Stimulated activated CD8-positive, alpha-beta memory T cell treated with anti-CD3 and anti-CD28 coated beads, Interleukin-12 subunit alpha, Interleukin-12 subunit beta, amount 100 ng/mL, for 24 hours (primary cell): Measurements from ENCODE around the gene GNG10.
"Not testable (repeated sequence)": the region's sequence is repeated elsewhere in the genome, so short reads cannot be mapped to it uniquely, and the experiment has no call there.

Source experiments
- DNase-seq: peaks from one replicate; pipeline ENCODE4 v3.0.0-alpha.2; 2020; ENCODE audit errors: extremely low read depth

Gene GNG10

GRCh38 chr9:111661150-111661801 lies at the start of gene GNG10:
GNG10 (plus strand) TSS chr9:111661605; CDS start chr9:111661635, 30 bp downstream.
- peak; percentile 30 for DNase-seq

DNA sequence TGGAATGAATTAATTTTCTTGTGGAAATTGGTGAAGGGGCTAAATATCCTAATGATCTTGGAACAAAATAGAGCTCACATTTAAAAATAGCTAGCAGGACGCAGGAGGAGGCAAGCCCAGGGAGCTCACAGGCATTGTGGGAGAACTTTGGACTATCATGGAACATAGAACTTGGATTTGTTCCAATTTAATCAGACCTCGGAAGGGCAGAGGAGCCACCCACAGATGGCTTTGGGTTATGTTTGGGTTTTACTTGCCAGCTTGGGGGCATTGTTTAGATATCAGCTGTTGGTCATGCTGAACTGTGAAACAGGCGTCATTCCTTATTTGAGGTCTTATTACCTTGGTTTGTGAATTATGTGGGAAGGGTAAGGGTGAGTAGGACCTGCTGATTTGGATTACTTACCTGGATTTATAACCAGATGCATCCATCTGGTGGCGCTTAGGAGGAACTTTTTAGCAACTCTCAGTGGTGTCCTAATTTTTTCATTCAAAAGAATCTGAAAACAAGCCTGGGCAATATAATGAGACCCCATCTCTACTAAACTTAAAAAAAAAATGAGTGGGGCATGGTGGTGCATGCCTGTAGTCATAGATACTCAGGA lies 47.9 kb upstream of the GNG10 start:
- no peak for DNase-seq

GRCh38 chr9:111615928-111616327 lies 45.5 kb upstream of the GNG10 start:
- DNase-seq: no peak

DNA sequence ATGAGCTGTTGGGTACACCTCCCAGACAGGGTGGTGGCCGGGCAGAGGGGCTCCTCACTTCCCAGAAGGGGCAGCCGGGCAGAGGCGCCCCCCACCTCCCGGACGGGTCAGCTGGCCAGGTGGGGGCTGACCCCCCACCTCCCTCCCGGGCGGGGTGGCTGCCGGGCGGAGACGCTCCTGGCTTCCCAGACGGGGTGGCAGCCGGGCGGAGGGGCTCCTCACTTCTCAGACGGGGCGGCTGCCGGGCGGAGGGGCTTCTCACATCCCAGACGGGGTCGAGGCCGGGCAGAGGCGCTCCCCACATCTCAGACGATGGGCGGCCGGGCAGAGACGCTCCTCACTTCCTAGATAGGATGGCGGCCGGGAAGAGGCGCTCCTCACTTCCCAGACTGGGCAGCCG lies 44.1 kb upstream of the GNG10 start:
- DNase-seq: not testable (repeated sequence)

DNA sequence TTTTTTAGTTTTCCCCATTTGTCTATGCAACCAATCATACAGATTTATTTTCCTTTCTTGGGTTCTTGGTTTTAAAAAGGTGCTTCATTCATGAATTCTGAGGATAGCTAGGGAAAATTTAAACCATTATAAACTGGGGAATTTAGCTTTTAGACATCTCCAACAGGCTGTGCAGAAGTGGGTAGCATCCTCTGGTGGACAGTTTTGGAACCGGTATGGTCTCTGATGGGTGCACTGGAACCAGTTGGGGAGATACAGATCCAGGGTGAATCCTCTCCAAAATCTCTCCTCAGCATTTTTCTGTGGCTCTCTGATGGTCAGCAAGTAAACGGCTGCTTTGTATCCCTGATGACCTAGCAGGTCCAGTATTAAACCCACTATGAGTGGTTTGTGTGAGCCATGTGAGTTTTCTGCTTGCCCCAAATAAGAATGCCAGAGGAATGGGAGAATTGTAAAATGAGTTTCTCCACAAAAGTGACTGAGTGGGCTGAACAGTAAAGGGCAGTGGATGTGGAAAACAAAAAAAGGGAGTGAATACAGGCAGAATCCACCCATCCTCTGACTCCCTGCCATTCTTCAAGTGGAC lies 39.4 kb upstream of the GNG10 start:
- no peak for DNase-seq

DNA sequence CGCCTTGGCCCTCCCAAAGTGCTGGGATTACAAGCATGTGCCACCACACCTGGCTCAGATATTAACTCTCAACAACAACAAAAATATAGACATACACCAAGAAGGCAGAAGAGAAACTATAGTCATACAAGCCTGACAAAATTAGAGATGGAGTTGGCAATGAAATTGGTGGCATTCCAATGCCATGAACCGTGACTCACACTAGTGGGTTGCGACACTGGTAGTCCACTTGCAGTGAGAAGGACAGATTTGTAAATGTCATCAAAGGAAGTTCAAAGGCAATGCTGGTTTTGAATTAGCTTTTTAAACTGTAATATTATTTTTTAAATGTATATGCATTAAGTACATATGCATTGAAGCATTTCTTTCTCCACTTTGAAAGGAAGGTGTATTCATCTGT lies 38.8 kb upstream of the GNG10 start:
- DNase-seq: no peak

- DNase-seq: no peak
Observed at GRCh38 chr9:111627260-111627963, 34.0 kb upstream of the GNG10 start.

- DNase-seq: no peak
Observed at GRCh38 chr9:111628411-111628810, 33.0 kb upstream of the GNG10 start.

GRCh38 chr9:111630182-111630963 lies 31.0 kb upstream of the GNG10 start:
- DNase-seq: no peak

GRCh38 chr9:111630964-111631213 lies 30.5 kb upstream of the GNG10 start:
- DNase-seq: no peak

DNA sequence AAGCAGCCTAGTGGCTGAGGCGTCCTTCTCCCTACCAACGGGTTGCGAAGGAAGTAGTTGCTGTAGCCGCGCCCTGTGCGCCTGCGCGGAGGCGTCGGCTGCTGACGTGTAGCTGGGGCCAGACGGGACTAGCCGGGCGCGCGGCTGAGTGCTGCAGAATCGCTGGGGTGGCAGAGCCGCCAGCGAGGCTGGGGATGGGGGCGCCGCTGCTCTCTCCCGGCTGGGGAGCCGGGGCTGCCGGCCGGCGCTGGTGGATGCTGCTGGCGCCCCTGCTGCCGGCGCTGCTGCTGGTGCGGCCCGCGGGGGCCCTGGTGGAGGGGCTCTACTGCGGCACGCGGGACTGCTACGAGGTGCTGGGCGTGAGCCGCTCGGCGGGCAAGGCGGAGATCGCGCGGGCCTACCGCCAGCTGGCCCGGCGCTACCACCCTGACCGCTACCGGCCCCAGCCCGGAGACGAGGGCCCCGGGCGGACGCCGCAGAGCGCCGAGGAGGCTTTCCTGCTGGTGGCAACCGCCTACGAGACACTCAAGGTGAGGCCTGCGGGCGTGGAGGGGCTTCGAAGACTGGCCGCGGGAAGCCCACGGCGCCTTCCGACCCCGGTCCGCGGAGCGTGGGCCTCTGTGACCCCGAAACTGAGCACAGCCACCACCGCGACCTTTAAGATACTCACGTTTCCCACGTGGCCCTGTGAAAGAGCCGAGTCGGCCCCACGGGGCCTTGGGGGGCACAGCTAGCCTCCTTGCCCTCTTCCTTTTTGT lies 30.0 kb upstream of the GNG10 start, which contains the start of gene DNAJC25:
DNAJC25 (plus strand) TSS at position 121 of the 758 bp plus-strand sequence; CDS start at position 195, 74 bp downstream.
- peak; percentile 84 for DNase-seq

DNA sequence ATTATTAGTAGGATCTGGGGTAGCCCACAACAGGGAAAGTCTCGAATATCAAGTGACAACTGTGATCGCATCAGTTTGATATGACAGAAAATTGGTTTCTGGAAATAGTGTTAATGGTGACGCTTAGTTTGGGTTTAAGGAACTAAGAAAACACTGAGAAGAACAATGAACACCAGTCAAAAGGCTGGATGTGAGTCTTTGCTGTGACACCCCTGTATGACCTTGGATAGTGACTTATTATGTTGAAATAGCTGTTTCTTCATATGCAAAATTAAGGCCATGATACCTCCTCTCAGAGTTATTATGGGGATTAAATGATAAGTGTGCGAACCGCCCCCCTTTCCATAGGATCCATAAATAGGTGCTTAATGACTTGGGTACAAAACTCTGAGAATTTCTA lies 29.3 kb upstream of the GNG10 start:
- DNase-seq: no peak

DNA sequence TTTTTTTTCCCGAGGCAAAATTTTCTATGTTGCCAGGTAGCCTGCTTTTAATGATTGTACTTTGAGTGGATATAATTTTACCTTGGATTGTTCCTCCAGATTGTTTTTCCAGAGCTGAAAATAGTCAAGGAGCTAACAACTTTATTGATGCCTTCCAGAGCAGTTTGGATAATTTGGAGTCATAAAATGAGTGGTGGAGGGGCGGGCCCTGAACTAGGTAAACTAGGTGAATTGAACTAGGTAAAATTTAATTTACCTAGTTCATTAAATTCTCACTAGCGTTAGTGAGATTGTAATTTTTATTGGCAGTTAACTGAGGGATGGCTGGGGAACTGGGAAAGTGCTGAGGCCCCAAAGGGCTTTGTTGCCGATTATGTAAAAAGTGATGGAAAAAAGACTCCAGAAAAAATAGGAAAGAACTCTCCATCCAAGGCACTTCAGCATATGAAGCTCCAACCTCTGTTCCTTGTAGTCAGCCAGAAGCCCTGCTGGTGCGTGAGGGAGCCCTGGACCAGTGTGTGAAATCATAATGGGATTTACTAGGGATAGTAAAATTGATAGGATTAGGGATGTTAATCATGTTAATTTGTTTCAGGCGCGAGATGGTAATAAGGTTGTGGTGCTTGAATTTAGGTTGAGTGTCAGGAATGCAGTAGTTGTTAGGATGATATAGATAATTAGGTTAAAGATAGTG lies 28.6 kb upstream of the GNG10 start:
- no peak for DNase-seq

DNA sequence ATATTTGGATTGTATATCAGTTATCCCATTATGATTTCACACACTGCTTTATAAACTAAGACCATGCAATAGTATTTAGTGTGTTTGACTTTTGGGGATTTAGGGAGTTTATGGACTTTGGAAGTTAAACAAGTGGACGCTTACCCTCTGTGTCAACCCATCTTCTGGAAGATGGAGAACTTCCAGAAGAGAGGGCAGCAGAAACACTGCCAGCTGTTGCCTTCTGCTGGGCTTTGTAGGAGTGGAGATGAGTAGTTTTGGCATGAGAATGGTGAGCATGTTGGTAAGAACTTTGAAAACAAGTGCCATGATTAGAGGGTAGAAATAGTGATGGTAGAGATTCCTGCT lies 28.0 kb upstream of the GNG10 start:
- no peak for DNase-seq

DNA sequence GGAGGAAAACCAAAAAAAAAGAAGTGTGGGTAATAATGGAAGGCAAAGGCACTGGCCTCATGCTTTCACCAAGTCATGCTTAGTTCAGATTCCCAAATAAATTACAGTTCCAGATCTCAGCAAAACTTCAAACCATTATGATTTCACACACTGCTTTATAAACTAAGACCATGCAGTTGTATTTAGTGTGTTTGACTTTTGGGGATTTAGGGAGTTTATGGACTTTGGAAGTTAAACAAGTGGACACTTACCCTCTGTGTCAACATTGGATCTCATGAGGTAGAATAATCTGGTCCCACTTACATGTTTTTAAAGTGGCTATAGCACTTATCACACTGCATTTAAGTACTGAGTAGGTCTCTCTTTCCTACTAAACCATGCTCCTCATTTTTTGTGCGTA lies 26.5 kb upstream of the GNG10 start:
- no peak for DNase-seq

DNA sequence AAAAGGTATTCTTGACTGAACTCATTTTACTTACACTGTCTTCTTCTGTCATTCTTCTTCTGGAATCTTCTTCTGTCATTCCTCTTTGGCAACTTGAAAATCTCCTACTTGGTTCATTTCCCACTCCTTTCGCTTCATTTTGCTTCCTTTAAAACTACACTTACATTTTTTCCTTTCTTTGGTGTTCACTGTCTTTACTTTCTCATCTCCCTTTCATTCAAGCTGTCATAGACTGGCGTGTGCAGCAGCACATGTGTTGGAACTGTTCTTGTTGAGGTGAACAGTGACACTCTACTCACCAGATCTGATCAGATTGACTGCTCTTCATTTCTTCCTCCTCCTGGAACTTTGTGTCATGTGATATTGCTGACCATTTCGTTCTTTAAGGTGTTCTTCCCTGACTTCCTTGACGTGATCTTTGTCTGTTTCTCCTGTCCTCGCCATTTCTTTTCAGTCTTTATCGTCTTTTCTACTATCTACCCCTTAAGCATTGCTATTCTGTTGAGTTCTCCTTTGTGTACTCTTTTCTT lies 23.9 kb upstream of the GNG10 start:
- no peak for DNase-seq

DNA sequence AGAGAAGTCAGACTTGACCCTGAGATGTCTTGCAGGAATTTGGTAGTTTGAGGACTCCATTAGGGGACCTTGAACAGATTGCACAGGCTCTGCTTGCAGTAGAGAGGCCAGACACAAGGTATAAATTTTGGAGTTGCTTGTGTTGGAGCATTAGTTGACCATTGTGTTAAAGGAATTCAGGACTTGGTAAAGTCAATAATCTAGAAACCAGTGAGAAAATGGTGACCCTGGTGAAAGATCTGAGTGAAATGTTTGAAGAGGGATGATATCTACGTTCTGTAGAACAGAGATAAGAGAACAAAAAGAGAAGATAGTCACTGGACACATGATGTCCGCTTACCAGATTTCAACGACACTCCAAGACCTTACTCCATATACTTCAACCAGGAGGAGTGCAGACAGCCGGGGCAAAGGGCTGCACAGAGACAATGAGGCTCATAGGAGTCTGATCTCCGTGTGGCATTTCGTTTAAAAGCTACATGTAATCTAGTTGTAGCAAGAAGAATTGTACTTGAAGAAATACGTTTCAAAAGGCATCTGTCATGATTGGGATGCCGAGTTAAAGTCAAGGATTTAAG lies 17.1 kb upstream of the GNG10 start:
- DNase-seq: no peak

DNA sequence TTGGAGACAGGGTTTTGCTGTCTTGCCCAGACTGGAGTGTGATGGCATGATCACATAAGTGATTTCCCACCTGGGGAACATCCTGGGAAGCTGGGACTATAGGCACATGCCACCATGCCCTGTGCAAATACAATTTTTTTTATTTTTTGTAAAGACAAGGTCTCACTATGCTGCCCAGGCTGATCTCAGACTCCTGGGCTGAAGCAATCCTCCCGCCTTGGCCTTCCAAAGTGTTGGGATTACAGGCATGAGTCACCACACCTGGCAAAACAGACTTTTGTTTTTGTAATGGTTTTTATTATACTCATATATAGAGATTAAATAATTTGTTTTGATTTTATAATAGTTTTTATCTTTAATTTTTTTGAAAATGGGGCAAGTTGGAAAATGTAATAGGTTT lies 15.6 kb upstream of the GNG10 start:
- no peak for DNase-seq

GRCh38 chr9:111646417-111646816 lies 15.0 kb upstream of the GNG10 start:
- no peak for DNase-seq

- DNase-seq: no peak
Observed at GRCh38 chr9:111648066-111648465, 13.3 kb upstream of the GNG10 start.
